Measurements from ENCODE around the gene ZNF467. TPM values are rescaled to one million over a fixed set of nuclear protein-coding genes. Genes with fewer than 3 reads are reported as not detected.

The ZNF467 gene
- total RNA-seq, 1 donor from 2014 or later = 3.9 TPM

GRCh38 chr7:149750122-149750845, 23.1 kb downstream of the ZNF467 start:
- no peak for DNase-seq (ENCODE audit: low spot score)

GRCh38 chr7:149748076-149748874, 25.1 kb downstream of the ZNF467 start:
- no peak for DNase-seq (ENCODE audit: low spot score)

- DNase-seq (ENCODE audit: low spot score) = no peak
Observed at GRCh38 chr7:149743476-149744255, 29.7 kb downstream of the ZNF467 start.

- peak; percentile 73 for DNase-seq (ENCODE audit: low spot score)
Observed at GRCh38 chr7:149742075-149742701, 31.2 kb downstream of the ZNF467 start.

GRCh38 chr7:149741629-149742028, 31.8 kb downstream of the ZNF467 start:
- DNase-seq (ENCODE audit: low spot score) = peak; percentile 27

GRCh38 chr7:149736478-149737360, 36.7 kb downstream of the ZNF467 start:
- DNase-seq (ENCODE audit: low spot score) = no peak

- DNase-seq (ENCODE audit: low spot score) = no peak
Observed at GRCh38 chr7:149735779-149736477, 37.5 kb downstream of the ZNF467 start.

- DNase-seq (ENCODE audit: low spot score) = no peak
Observed at GRCh38 chr7:149735181-149735602, 38.2 kb downstream of the ZNF467 start.

- no peak for DNase-seq (ENCODE audit: low spot score)
Observed at GRCh38 chr7:149734791-149735075, 38.7 kb downstream of the ZNF467 start.

GRCh38 chr7:149733924-149734790, 39.2 kb downstream of the ZNF467 start:
- DNase-seq (ENCODE audit: low spot score) = no peak

GRCh38 chr7:149733131-149733923, 40.1 kb downstream of the ZNF467 start:
- no peak for DNase-seq (ENCODE audit: low spot score)

- no peak for DNase-seq (ENCODE audit: low spot score)
Observed at GRCh38 chr7:149732611-149733010, 40.8 kb downstream of the ZNF467 start.

GRCh38 chr7:149732111-149732561, 41.3 kb downstream of the ZNF467 start:
- no peak for DNase-seq (ENCODE audit: low spot score)

- DNase-seq (ENCODE audit: low spot score) = no peak
Observed at GRCh38 chr7:149731207-149731955, 42.0 kb downstream of the ZNF467 start.

GRCh38 chr7:149729983-149730801, 43.2 kb downstream of the ZNF467 start:
- no peak for DNase-seq (ENCODE audit: low spot score)

GRCh38 chr7:149729586-149729982, 43.8 kb downstream of the ZNF467 start:
- DNase-seq (ENCODE audit: low spot score) = no peak

Measured in umbilical cord (tissue), 2 donors.